Ectodermal cell (in vitro differentiated cells): ENCODE results near the gene IQSEC1.

Experiments
- H3K27ac ChIP-seq: 2 replicates; pipeline ENCODE4 v1.7.0; 2013; ENCODE audit warnings: mild to moderate bottlenecking, low read depth, low read length; ENCODE audit not compliant: insufficient read depth, poor library complexity, severe bottlenecking
- H3K27me3 ChIP-seq: 2 replicates; pipeline ENCODE4 v1.7.0; 2013; ENCODE audit warnings: mild to moderate bottlenecking, low read length; ENCODE audit not compliant: insufficient read depth, control insufficient read depth, poor library complexity, severe bottlenecking
- H3K36me3 ChIP-seq: one replicate; pipeline ENCODE4 v1.7.0; 2013; ENCODE audit warnings: low read length; ENCODE audit not compliant: control insufficient read depth, insufficient read depth
- H3K4me1 ChIP-seq: one replicate; pipeline ENCODE4 v1.7.0; 2013; ENCODE audit warnings: low read length; ENCODE audit not compliant: control insufficient read depth, insufficient read depth
- H3K4me3 ChIP-seq: 2 replicates; pipeline ENCODE4 v1.7.0; 2013; ENCODE audit warnings: low read depth, low read length, control low read depth; ENCODE audit not compliant: insufficient read depth
- H3K9me3 ChIP-seq: 2 replicates; pipeline ENCODE4 v1.7.0; 2013; ENCODE audit warnings: mild to moderate bottlenecking, low read length, moderate library complexity; ENCODE audit not compliant: control insufficient read depth
- WGBS, 2 experiments: methylation state at CpG; one replicate each; pipeline ENCODE4 v1.1.7; 2013; ENCODE audit warnings: missing lambda C conversion rate in 2 of 2; 5-methylcytosine and 5-hydroxymethylcytosine counted together

The IQSEC1 gene

GRCh38 chr3:13085081-13085845 lies 12.0 kb upstream of the IQSEC1 start:
- Histone ChIP-seq H3K27me3 (no peaks in the 10 kb centered on the region), H3K27ac (no peak overlapping the region), H3K36me3 (no peaks in the 10 kb centered on the region), H3K9me3 (no peaks in the 10 kb centered on the region), H3K4me3 (no peak overlapping the region), H3K4me1 (peaks cover 9% of the 10 kb centered on the region)
- WGBS, 2 experiments: 93 to 94% methylated on average over 26 of the region's 26 CpGs

DNA sequence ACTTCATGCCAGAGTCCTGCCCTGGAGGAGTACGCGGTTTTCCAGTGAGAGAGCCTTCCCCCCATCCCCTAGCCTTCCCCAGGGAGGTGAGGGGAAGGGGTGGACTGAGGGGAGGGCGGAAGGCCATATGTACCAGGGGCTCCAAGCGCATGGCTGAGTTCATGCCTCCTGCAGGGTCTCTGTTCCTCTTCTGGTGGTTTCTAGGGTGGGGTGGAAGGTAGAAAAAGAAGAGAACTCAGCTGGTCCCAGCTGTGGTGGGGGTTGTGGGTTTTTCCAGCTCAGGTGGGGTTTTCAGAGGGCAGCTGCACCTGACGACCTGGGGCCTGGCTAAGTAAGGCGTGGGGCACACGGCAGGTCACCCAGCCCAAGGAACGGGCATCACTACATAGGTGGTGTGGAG lies 10.7 kb upstream of the IQSEC1 start:
- Histone ChIP-seq H3K27ac (no peak overlapping the region), H3K27me3 (no peaks in the 10 kb centered on the region), H3K36me3 (no peaks in the 10 kb centered on the region), H3K4me1 (peaks cover 13% of the 10 kb centered on the region), H3K4me3 (no peak overlapping the region), H3K9me3 (no peaks in the 10 kb centered on the region)
- WGBS, 2 experiments: 93 to 94% methylated on average over 6 to 8 of the region's 8 CpGs

- 89 to 92% methylated on average over 6 of the region's 6 CpGs for WGBS, 2 experiments
- peaks cover 16% of the 10 kb centered on the region for H3K4me1 ChIP-seq
- no peaks in the 10 kb centered on the region for H3K9me3 ChIP-seq
- no peak overlapping the region for H3K27ac ChIP-seq
- no peaks in the 10 kb centered on the region for H3K27me3 ChIP-seq
- no peak overlapping the region for H3K4me3 ChIP-seq
- no peaks in the 10 kb centered on the region for H3K36me3 ChIP-seq
Observed at GRCh38 chr3:13083254-13083653, 10.0 kb upstream of the IQSEC1 start.

- no peak overlapping the region for H3K27ac ChIP-seq
- H3K36me3 ChIP-seq: no peaks in the 10 kb centered on the region
- H3K9me3 ChIP-seq: no peaks in the 10 kb centered on the region
- H3K4me1 ChIP-seq: peaks cover 17% of the 10 kb centered on the region
- H3K27me3 ChIP-seq: no peaks in the 10 kb centered on the region
- H3K4me3 ChIP-seq: no peak overlapping the region
- WGBS, 2 experiments: 91% methylated on average over 13 of the region's 13 CpGs
Observed at GRCh38 chr3:13082677-13083076, 9.4 kb upstream of the IQSEC1 start.

GRCh38 chr3:13081603-13082360 lies 8.6 kb upstream of the IQSEC1 start:
- WGBS, 2 experiments: 87 to 88% methylated on average over 23 of the region's 23 CpGs
- H3K9me3 ChIP-seq: no peaks in the 10 kb centered on the region
- H3K27ac ChIP-seq: no peak overlapping the region
- no peaks in the 10 kb centered on the region for H3K36me3 ChIP-seq
- H3K27me3 ChIP-seq: no peaks in the 10 kb centered on the region
- no peak overlapping the region for H3K4me3 ChIP-seq
- peaks cover 17% of the 10 kb centered on the region for H3K4me1 ChIP-seq

GRCh38 chr3:13080591-13080990 lies 7.4 kb upstream of the IQSEC1 start:
- 38 to 40% methylated on average over 8 of the region's 8 CpGs for WGBS, 2 experiments
- no peaks in the 10 kb centered on the region for H3K9me3 ChIP-seq

DNA sequence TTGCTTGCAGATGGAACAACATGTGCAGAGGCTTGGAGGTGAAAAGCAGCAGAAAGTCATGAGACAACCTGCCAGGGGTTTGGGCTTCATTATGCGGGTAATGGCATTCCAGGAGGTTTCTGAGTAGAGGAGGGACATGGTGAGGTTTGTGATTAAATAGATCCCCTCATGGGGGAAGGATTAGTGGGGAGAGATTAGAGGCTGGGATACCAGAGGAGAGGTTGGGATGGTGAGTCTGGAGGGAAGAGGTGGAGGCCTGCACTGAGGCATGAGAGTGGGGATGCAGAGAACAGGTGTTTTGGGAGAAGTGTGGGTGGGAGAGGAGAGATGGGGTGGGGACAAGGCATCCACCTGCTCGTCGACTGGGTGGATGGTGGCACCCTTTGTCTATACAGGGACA lies 6.8 kb upstream of the IQSEC1 start:
- H3K9me3 ChIP-seq: no peaks in the 10 kb centered on the region
- H3K4me1 ChIP-seq: peaks cover 17% of the 10 kb centered on the region
- H3K27ac ChIP-seq: no peak overlapping the region
- no peak overlapping the region for H3K4me3 ChIP-seq
- WGBS, 2 experiments: 73 to 76% methylated on average over 3 of the region's 3 CpGs
- peaks cover 12% of the 10 kb centered on the region for H3K27me3 ChIP-seq
- no peaks in the 10 kb centered on the region for H3K36me3 ChIP-seq

More at GRCh38 chr3:13080591-13080990, 7.4 kb upstream of the IQSEC1 start:
- no peak overlapping the region for H3K27ac ChIP-seq
- H3K4me1 ChIP-seq: peaks cover 17% of the 10 kb centered on the region
- H3K4me3 ChIP-seq: no peak overlapping the region
- H3K27me3 ChIP-seq: peaks cover 6% of the 10 kb centered on the region
- no peaks in the 10 kb centered on the region for H3K36me3 ChIP-seq

DNA sequence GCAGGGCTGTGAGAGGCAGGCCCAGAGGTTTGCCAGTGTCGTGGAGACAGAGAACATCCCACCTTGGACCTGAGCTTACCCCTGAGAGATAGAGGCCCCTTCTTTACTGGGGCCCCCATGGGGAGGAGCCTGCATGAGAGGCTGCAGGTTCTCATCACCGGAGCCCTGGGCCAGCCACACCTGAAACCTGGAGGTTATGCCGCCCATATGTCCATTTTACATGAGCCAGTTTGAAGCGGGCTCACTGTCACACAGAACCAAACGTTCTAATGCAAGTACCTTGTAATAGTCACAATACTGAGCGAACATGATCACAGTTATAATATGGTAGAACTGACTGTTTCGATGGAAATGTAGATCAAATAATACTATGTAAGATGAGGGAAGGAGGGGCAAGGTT lies 6.3 kb upstream of the IQSEC1 start:
- Histone ChIP-seq H3K27ac (no peak overlapping the region), H3K4me3 (no peak overlapping the region), H3K4me1 (peaks cover 17% of the 10 kb centered on the region), H3K9me3 (no peaks in the 10 kb centered on the region), H3K27me3 (peaks cover 17% of the 10 kb centered on the region), H3K36me3 (no peaks in the 10 kb centered on the region)
- 92 to 95% methylated on average over 7 of the region's 7 CpGs for WGBS, 2 experiments

- H3K27ac ChIP-seq: no peak overlapping the region
- H3K36me3 ChIP-seq: no peaks in the 10 kb centered on the region
- WGBS, 2 experiments: 89 to 94% methylated on average over 7 of the region's 7 CpGs
- H3K4me3 ChIP-seq: no peak overlapping the region
- H3K27me3 ChIP-seq: peaks cover 21% of the 10 kb centered on the region
- no peaks in the 10 kb centered on the region for H3K9me3 ChIP-seq
- H3K4me1 ChIP-seq: peaks cover 17% of the 10 kb centered on the region
Observed at GRCh38 chr3:13079051-13079450, 5.8 kb upstream of the IQSEC1 start.

DNA sequence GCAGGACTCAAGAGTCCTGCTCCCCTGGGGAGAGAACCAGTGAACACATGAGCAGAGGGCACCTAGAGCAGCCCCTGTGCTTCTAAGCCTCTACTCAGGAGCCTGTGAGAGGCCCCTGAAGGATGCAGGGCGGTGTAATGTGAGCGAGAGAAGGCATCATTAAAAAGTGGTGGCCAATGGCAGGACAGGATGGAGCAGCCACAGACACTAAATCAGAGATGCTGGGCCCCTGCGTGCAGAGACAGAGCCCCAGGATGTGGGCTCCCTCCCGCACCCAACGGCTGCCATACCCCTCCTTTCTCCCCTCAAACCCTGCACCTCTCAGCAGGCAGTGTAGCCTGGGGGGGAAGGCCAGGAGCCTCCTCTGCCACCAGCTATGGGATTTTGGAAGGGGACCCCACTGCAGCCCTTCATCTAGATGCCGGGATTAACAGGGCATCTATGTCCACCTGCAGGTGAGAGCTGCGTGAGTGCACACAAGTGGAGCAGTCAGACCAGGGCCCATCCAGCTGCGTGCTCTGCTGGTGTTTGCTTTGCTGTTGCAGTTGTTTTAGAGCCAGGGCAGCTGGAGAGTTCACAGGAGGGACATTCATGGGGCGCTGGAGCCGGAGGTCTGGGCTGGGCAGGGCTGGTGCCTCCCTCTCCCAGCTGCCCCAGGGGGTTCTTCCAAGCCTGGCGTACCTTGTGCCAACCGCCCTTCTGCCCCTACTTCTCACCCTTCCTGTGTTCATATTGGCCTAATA lies 5.1 kb upstream of the IQSEC1 start:
- H3K4me1 ChIP-seq: peaks cover 17% of the 10 kb centered on the region
- peaks cover 28% of the 10 kb centered on the region for H3K27me3 ChIP-seq
- H3K36me3 ChIP-seq: no peaks in the 10 kb centered on the region
- WGBS, 2 experiments: 79 to 82% methylated on average over 12 of the region's 12 CpGs
- H3K27ac ChIP-seq: no peak overlapping the region
- no peak overlapping the region for H3K4me3 ChIP-seq
- H3K9me3 ChIP-seq: no peaks in the 10 kb centered on the region
